ENCODE data around the gene KANK2. TPM values are rescaled to one million over a fixed set of nuclear protein-coding genes. Genes with fewer than 3 reads are reported as not detected.

The KANK2 gene
- total and polyA plus RNA-seq, 2 of the 13 experiments (the other 11 are each of a cell fraction or from before 2014, with no cell fraction given) = 5.7 to 12.9 TPM

DNA sequence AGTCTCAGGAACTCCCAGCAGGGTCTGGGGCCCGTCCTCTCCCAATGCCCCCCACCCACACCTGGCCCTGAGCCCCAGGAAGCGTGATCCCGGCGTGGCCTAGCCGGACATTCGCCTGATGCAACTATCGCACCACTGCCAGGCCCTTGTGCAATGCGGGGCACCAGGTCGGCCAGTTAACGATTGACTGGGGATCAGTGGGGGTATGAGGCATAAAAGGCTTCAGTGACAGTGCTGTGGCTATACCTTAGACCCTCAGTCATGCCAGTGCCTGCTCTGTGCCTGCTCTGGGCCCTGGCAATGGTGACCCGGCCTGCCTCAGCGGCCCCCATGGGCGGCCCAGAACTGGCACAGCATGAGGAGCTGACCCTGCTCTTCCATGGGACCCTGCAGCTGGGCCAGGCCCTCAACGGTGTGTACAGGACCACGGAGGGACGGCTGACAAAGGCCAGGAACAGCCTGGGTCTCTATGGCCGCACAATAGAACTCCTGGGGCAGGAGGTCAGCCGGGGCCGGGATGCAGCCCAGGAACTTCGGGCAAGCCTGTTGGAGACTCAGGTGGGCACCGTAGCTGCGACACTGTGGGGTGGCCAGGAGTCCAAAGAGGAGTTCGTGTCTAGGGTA is 42.1 kb upstream of the KANK2 start, which contains the start of gene ANGPTL8 (continued):
- TF ChIP-seq, protein P1, sequence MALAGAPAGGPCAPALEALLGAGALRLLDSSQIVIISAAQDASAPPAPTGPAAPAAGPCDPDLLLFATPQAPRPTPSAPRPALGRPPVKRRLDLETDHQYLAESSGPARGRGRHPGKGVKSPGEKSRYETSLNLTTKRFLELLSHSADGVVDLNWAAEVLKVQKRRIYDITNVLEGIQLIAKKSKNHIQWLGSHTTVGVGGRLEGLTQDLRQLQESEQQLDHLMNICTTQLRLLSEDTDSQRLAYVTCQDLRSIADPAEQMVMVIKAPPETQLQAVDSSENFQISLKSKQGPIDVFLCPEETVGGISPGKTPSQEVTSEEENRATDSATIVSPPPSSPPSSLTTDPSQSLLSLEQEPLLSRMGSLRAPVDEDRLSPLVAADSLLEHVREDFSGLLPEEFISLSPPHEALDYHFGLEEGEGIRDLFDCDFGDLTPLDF (CRISPR knock-in tag; IDR thresholded peaks at IDR 0.05) = 0 out of 2 replicates have a peak, but pooled peaks have one; percentile 26
- TF ChIP-seq MAF1 (CRISPR knock-in tag; IDR thresholded peaks at IDR 0.05; ENCODE audit: borderline replicate concordance) = no peak
- peak; percentile 91; the same call in 1 of the 2 replicates for TF ChIP-seq ZNF451 (CRISPR knock-in tag; IDR thresholded peaks at IDR 0.05)
- TF ChIP-seq JUNB (CRISPR knock-in tag; IDR thresholded peaks at IDR 0.05; ENCODE audit: borderline replicate concordance) = 0 out of 2 replicates have a peak, but pooled peaks have one; percentile 3
- peak; percentile 99 for TF ChIP-seq HNF1B (CRISPR knock-in tag; IDR thresholded peaks at IDR 0.05)
- peak; percentile 96 for TF ChIP-seq NCOA1 (CRISPR knock-in tag; IDR thresholded peaks at IDR 0.05)
- TF ChIP-seq ZBTB3 (CRISPR knock-in tag; IDR thresholded peaks at IDR 0.05; ENCODE audit: borderline replicate concordance, low read depth) = peak; percentile 41; the same call in 1 of the 2 replicates
- TF ChIP-seq PLSCR1 (CRISPR knock-in tag; IDR thresholded peaks at IDR 0.05; ENCODE audit: borderline replicate concordance) = no peak
- TF ChIP-seq, protein P2, sequence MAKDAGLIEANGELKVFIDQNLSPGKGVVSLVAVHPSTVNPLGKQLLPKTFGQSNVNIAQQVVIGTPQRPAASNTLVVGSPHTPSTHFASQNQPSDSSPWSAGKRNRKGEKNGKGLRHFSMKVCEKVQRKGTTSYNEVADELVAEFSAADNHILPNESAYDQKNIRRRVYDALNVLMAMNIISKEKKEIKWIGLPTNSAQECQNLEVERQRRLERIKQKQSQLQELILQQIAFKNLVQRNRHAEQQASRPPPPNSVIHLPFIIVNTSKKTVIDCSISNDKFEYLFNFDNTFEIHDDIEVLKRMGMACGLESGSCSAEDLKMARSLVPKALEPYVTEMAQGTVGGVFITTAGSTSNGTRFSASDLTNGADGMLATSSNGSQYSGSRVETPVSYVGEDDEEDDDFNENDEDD (CRISPR knock-in tag; IDR thresholded peaks at IDR 0.05; ENCODE audit: borderline replicate concordance) = peak; percentile 76; the same call in 1 of the 2 replicates
- peak; percentile 63 for TF ChIP-seq ZNF230 (CRISPR knock-in tag; IDR thresholded peaks at IDR 0.05)
- no peak for TF ChIP-seq NFRKB (IDR thresholded peaks at IDR 0.05)
- TF ChIP-seq ZNF558 (CRISPR knock-in tag; IDR thresholded peaks at IDR 0.05; ENCODE audit: borderline replicate concordance) = peak; percentile 86; the same call in 1 of the 2 replicates
- peak; percentile 77; the same call in 1 of the 2 replicates for TF ChIP-seq ZNF607 (CRISPR knock-in tag; IDR thresholded peaks at IDR 0.05; ENCODE audit: borderline replicate concordance)
- peak; percentile 74 for TF ChIP-seq MIXL1 (CRISPR knock-in tag; IDR thresholded peaks at IDR 0.05)
- TF ChIP-seq TP53 (CRISPR knock-in tag; conservative IDR thresholded peaks at IDR 0.05) = 0 out of 2 replicates have a peak, but pooled peaks have one; percentile 68
- TF ChIP-seq IKZF5 (CRISPR knock-in tag; IDR thresholded peaks at IDR 0.05) = peak; percentile 88
- TF ChIP-seq ZNF512B (CRISPR knock-in tag; IDR thresholded peaks at IDR 0.05; ENCODE audit: borderline replicate concordance) = 0 out of 2 replicates have a peak, but pooled peaks have one; percentile 45

Measured in HepG2 (cell line).